NCI-H510A treated with DMSO at 0.1 percent for 48 hours (cell line): ENCODE data around the gene MYOCOS.
"Not testable (repeated sequence)": the region's sequence is repeated elsewhere in the genome, so short reads cannot be mapped to it uniquely, and the experiment has no call there.

ENCODE experiments used
- DNase-seq: peaks from one replicate; lab custom pipeline; 2025; lab: John Stamatoyannopoulos, UW

Gene MYOCOS

GRCh38 chr1:171625225-171625624, 3.2 kb downstream of the MYOCOS start:
- no peak for DNase-seq

GRCh38 chr1:171627020-171627419, 5.0 kb downstream of the MYOCOS start:
- no peak for DNase-seq

GRCh38 chr1:171628225-171628624, 6.2 kb downstream of the MYOCOS start:
- DNase-seq: no peak

- no peak for DNase-seq
These were observed 13.6 kb downstream of the MYOCOS start for GRCh38 chr1:171635661-171636060.

- no peak for DNase-seq
These were observed 14.1 kb downstream of the MYOCOS start for GRCh38 chr1:171636141-171636540.

GRCh38 chr1:171637928-171638576, 16.0 kb downstream of the MYOCOS start:
- no peak for DNase-seq

- no peak for DNase-seq
These were observed 18.2 kb downstream of the MYOCOS start for GRCh38 chr1:171640225-171640624.

- no peak for DNase-seq
These were observed 19.2 kb downstream of the MYOCOS start for GRCh38 chr1:171641076-171641864.

GRCh38 chr1:171642197-171642596, 20.2 kb downstream of the MYOCOS start:
- DNase-seq: no peak

GRCh38 chr1:171643156-171643555, 21.1 kb downstream of the MYOCOS start:
- DNase-seq: no peak

- peak; percentile 83 for DNase-seq
These were observed 22.9 kb downstream of the MYOCOS start for GRCh38 chr1:171644805-171645483.

GRCh38 chr1:171645553-171646248, 23.7 kb downstream of the MYOCOS start:
- no peak for DNase-seq

GRCh38 chr1:171646249-171646560, 24.2 kb downstream of the MYOCOS start:
- no peak for DNase-seq

GRCh38 chr1:171652234-171652822, 30.3 kb downstream of the MYOCOS start, which contains the start of gene MYOC:
Gene MYOC (minus strand): TSS chr1:171652688. CDS start chr1:171652611, 77 bp downstream.
- DNase-seq: no peak

- no peak for DNase-seq
These were observed 31.8 kb downstream of the MYOCOS start for GRCh38 chr1:171653796-171654195.

- DNase-seq: no peak
These were observed 32.3 kb downstream of the MYOCOS start for GRCh38 chr1:171654201-171654941.

- DNase-seq: peak; percentile 7
These were observed 33.1 kb downstream of the MYOCOS start for GRCh38 chr1:171654942-171655745.

GRCh38 chr1:171655746-171656116, 33.7 kb downstream of the MYOCOS start:
- DNase-seq: no peak

GRCh38 chr1:171656206-171656605, 34.2 kb downstream of the MYOCOS start:
- DNase-seq: not testable (repeated sequence)

- no peak for DNase-seq
These were observed 39.1 kb downstream of the MYOCOS start for GRCh38 chr1:171661076-171661650.
